Measurements from ENCODE around the gene NPTX1. TPM values are rescaled to one million over a fixed set of nuclear protein-coding genes. Genes with fewer than 3 reads are reported as not detected.

The NPTX1 gene
- total RNA-seq, 1 donor from 2014 or later = 1.9 TPM

DNA sequence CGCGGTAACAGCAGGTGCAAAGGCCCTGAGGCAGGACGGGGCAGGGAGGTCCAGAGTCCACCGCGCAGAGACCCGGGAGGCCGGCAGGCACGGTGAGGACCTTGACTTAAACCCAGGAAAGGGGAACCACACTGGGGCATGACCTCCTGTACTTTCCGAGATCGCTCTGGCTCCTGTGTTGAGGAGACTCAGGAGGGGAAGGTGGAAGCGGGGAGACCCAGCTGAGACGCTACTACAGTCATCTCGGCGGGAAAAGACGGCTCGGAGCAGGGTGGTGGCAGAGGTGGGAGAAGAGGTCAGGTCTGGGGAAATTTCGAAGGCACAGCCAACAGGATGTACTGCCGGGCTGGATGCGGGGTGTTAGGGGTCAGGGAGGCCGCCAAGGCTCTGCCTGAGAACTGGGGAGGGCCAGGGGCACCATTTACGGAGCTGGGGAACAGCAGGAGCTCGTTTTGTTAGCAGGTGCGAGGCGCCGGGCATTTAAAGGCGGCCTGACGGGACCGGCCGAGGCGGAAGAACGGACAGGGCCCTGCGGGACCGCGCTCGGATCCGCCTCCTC is 22.3 kb downstream of the NPTX1 start:
- H3K27me3 Mint-ChIP-seq (ENCODE audit: low read depth) = peaks cover 6% of the 10 kb centered on the region
- no peaks in the 10 kb centered on the region for H3K36me3 Mint-ChIP-seq (ENCODE audit: low read depth)
- TF ChIP-seq, protein P1, sequence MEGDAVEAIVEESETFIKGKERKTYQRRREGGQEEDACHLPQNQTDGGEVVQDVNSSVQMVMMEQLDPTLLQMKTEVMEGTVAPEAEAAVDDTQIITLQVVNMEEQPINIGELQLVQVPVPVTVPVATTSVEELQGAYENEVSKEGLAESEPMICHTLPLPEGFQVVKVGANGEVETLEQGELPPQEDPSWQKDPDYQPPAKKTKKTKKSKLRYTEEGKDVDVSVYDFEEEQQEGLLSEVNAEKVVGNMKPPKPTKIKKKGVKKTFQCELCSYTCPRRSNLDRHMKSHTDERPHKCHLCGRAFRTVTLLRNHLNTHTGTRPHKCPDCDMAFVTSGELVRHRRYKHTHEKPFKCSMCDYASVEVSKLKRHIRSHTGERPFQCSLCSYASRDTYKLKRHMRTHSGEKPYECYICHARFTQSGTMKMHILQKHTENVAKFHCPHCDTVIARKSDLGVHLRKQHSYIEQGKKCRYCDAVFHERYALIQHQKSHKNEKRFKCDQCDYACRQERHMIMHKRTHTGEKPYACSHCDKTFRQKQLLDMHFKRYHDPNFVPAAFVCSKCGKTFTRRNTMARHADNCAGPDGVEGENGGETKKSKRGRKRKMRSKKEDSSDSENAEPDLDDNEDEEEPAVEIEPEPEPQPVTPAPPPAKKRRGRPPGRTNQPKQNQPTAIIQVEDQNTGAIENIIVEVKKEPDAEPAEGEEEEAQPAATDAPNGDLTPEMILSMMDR (conservative IDR thresholded peaks at IDR 0.05) = no peak
- H3K4me1 Mint-ChIP-seq = peaks cover 22% of the 10 kb centered on the region
- no peaks in the 10 kb centered on the region for H3K9me3 Mint-ChIP-seq
- no peak for DNase-seq (ENCODE audit: low read depth, low spot score)
- peak overlapping the region; percentile 99 for H3K27ac Mint-ChIP-seq (ENCODE audit: unreplicated experiment)
- peak overlapping the region; percentile 95 for H3K4me3 Mint-ChIP-seq

- peaks cover 22% of the 10 kb centered on the region for H3K4me1 Mint-ChIP-seq
- no peaks in the 10 kb centered on the region for H3K36me3 Mint-ChIP-seq (ENCODE audit: low read depth)
- TF ChIP-seq, protein P1 (conservative IDR thresholded peaks at IDR 0.05) = no peak
- H3K4me3 Mint-ChIP-seq = peak overlapping the region; percentile 95
- H3K9me3 Mint-ChIP-seq = no peaks in the 10 kb centered on the region
- peaks cover 6% of the 10 kb centered on the region for H3K27me3 Mint-ChIP-seq (ENCODE audit: low read depth)
- no peak for DNase-seq (ENCODE audit: low read depth, low spot score)
- peak overlapping the region; percentile 84 for H3K27ac Mint-ChIP-seq (ENCODE audit: unreplicated experiment)
These were observed 23.0 kb downstream of the NPTX1 start for GRCh38 chr17:80453126-80453997.

DNA sequence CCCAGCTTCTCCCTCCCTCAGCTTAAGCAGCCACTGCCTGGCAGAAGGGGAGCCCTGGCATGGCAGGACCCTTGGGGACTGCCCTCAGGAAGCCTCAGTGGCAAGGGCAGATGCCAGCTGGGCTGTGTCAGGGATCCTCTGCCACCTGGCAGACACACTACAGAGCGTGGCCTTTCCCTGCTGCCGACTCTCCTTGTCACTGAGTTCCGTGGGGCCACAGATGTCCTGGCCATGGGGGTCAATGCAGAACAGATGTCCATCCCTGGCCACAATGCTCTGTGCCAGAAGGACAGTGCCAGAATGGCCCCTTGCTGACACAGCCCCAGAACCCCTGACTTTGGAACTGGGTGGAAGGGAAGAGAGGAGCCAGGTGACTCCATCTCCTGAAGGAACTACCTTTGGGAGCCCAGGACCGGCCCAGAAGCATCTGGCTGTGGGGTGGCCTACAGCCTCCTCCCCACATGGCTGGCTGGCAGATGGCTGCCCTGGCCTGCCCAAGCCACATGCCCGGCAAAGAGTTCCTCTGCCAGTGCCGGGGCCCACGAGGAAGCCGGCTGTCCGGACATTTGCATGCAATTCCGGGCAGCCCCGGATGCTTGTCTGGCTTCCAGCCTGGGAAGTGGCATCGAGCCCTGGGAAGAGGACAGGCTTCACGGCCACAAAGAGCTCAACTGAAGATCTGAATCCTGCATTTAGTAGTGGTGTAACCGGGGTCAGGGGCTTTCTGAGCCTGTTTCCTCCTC is 24.1 kb downstream of the NPTX1 start:
- H3K36me3 Mint-ChIP-seq (ENCODE audit: low read depth) = no peaks in the 10 kb centered on the region
- no peak overlapping the region for H3K27ac Mint-ChIP-seq (ENCODE audit: unreplicated experiment)
- TF ChIP-seq, protein P1 (conservative IDR thresholded peaks at IDR 0.05) = no peak
- peak overlapping the region; percentile 95 for H3K4me3 Mint-ChIP-seq
- no peak for DNase-seq (ENCODE audit: low read depth, low spot score)
- H3K4me1 Mint-ChIP-seq = peaks cover 22% of the 10 kb centered on the region
- H3K27me3 Mint-ChIP-seq (ENCODE audit: low read depth) = peaks cover 6% of the 10 kb centered on the region
- H3K9me3 Mint-ChIP-seq = no peaks in the 10 kb centered on the region

DNA sequence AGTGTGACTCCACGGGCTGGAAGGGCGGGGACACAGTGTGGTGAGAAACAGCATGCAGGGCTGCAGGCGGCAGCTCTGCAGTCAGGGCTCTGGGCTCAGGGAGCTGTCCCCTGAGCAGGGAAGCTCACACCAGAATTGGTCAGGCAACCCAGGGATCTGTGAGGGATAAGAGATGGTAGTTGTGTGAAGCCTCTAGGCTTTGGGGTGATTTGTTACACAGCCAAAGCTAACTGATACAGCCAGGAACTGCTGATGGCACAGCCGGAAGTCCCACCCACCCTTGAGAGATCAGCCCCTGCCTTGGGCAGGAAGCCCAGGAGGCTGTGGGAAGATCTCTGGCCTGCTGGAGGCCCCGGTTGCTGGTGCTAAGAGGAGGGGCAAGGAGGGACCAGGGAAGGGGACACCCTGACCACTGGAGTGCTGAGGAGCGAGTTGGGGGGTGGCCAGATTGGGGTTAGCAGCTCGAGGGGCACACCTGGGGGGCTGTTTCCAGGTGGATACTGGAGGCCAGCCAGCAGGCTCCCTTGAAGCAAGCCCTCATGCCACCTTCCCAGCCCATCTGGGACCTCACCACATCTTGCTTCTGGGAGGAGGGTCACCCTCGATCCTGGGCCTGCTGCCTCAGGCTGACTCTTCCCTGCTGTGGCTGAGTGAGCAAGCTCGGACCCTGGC is 25.2 kb downstream of the NPTX1 start:
- H3K36me3 Mint-ChIP-seq (ENCODE audit: low read depth) = no peaks in the 10 kb centered on the region
- H3K9me3 Mint-ChIP-seq = no peaks in the 10 kb centered on the region
- TF ChIP-seq, protein P1 (conservative IDR thresholded peaks at IDR 0.05) = no peak
- H3K27me3 Mint-ChIP-seq (ENCODE audit: low read depth) = peaks cover 2% of the 10 kb centered on the region
- H3K27ac Mint-ChIP-seq (ENCODE audit: unreplicated experiment) = no peak overlapping the region
- DNase-seq (ENCODE audit: low read depth, low spot score) = no peak
- H3K4me1 Mint-ChIP-seq = peaks cover 22% of the 10 kb centered on the region
- H3K4me3 Mint-ChIP-seq = peak overlapping the region; percentile 54

- Mint-ChIP-seq H3K9me3 (no peaks in the 10 kb centered on the region), H3K27ac (ENCODE audit: unreplicated experiment) (peak overlapping the region; percentile 78), H3K36me3 (ENCODE audit: low read depth) (no peaks in the 10 kb centered on the region), H3K4me1 (peaks cover 13% of the 10 kb centered on the region), H3K27me3 (ENCODE audit: low read depth) (no peaks in the 10 kb centered on the region), H3K4me3 (peak overlapping the region; percentile 62)
- TF ChIP-seq, protein P1 (conservative IDR thresholded peaks at IDR 0.05) = no peak
- no peak for DNase-seq (ENCODE audit: low read depth, low spot score)
These were observed 26.4 kb downstream of the NPTX1 start for GRCh38 chr17:80449930-80450576.
